ENCODE measurements around the gene LGR5. TPM values are rescaled to one million over a fixed set of nuclear protein-coding genes. Genes with fewer than 3 reads are reported as not detected.
"Not testable (repeated sequence)": the region's sequence is repeated elsewhere in the genome, so short reads cannot be mapped to it uniquely, and the experiment has no call there.

Gene LGR5
- total RNA-seq, 1 donor: not detected

DNA sequence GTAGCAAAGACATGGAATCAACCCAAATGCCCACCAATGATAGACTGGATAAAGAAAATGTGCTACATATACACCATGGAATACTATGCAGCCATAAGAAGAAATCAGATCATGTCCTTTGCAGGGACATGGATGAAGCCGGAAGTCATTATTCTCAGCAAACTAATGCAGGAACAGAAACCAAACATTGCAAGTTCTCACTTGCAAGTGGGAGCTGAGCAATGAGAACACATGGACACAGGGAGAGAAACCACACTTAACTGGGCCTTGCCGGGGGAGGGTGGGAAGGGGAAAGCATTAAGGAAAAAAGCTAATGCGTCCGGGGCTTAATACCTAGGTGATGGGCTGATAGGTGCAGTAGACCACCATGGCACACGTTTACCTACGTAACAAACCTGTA is 130.3 kb downstream of the LGR5 start:
- H3K9me3 ChIP-seq (ENCODE audit: low read depth, low read length); H3K4me1 ChIP-seq (ENCODE audit: insufficient read depth, low read length); H3K27me3 ChIP-seq (ENCODE audit: insufficient read depth, low read length); H3K4me3 ChIP-seq (ENCODE audit: low read length): not testable (repeated sequence)

GRCh38 chr12:71576496-71576895 is 136.9 kb downstream of the LGR5 start:
- H3K4me1 ChIP-seq (ENCODE audit: insufficient read depth, low read length): no peaks in the 10 kb centered on the region
- no peaks in the 10 kb centered on the region for H3K27me3 ChIP-seq (ENCODE audit: insufficient read depth, low read length)
- H3K4me3 ChIP-seq (ENCODE audit: low read length): no peak overlapping the region
- H3K9me3 ChIP-seq (ENCODE audit: low read depth, low read length): no peaks in the 10 kb centered on the region

DNA sequence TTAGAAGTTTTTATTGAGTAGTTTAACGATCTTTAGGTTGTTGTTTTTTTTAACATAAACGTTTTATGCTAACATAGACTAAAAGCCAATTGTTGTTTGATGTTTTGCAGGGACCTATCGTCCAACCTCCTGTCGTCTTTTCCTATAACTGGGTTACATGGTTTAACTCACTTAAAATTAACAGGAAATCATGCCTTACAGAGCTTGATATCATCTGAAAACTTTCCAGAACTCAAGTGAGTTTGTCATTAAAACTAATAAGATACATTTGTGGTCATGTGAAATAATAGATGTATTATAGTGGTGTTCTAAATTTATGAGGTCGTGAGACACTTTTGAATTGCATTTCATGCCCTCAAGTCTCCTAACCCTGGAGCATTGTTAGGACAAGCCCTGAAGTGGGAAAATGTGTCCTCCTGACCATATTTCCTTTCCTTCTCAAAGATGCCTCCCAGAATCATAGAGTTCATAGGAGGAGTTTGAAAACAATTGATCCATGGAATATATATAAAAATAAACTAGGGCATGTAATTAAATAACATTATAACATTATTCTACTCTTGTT is 139.2 kb downstream of the LGR5 start:
- Histone ChIP-seq H3K4me3 (ENCODE audit: low read length) (no peak overlapping the region), H3K9me3 (ENCODE audit: low read depth, low read length) (no peaks in the 10 kb centered on the region), H3K4me1 (ENCODE audit: insufficient read depth, low read length) (no peaks in the 10 kb centered on the region), H3K27me3 (ENCODE audit: insufficient read depth, low read length) (no peaks in the 10 kb centered on the region)

DNA sequence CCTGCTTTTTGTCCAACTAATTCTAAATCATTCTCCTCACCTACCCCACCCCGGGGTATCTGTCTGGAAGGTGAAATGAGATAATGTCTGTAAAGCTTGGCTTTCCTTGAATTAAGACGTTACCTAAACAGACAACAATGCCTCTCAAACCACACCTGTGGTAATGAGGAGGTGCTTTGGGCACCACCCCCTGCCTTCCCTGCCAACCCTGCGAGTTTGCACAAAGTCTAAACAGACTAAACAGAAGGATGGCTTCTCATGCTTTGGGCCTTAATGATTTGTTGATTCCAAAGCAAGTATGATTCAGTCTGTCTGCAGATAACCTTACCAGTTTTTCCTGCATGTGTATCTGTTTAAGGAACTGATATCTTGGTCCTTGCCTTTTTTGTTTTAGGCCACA is 141.6 kb downstream of the LGR5 start:
- Histone ChIP-seq H3K9me3 (ENCODE audit: low read depth, low read length) (no peaks in the 10 kb centered on the region), H3K27me3 (ENCODE audit: insufficient read depth, low read length) (no peaks in the 10 kb centered on the region), H3K4me3 (ENCODE audit: low read length) (no peak overlapping the region), H3K4me1 (ENCODE audit: insufficient read depth, low read length) (no peaks in the 10 kb centered on the region)

DNA sequence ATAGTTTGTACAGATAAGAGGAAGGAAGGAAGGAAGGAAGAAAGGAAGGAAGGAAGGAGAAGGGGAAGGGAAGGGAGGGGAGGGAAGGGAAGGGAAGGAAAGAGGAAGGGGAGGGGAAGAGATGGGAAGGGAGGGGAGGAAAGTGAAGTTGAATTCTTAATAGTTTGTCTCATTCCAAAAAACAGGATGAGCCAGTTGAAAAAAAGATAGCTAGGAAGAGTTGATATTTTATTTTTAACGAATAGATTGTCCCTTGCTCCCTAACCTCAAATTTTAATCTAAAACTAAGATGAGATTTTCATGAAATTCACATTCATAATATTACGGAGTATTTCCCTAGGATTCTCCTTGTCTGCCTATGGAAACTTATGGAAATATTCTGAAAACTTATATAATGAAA is 143.3 kb downstream of the LGR5 start:
- Histone ChIP-seq H3K4me3 (ENCODE audit: low read length) (no peak overlapping the region), H3K9me3 (ENCODE audit: low read depth, low read length) (no peaks in the 10 kb centered on the region), H3K27me3 (ENCODE audit: insufficient read depth, low read length) (no peaks in the 10 kb centered on the region), H3K4me1 (ENCODE audit: insufficient read depth, low read length) (no peaks in the 10 kb centered on the region)

DNA sequence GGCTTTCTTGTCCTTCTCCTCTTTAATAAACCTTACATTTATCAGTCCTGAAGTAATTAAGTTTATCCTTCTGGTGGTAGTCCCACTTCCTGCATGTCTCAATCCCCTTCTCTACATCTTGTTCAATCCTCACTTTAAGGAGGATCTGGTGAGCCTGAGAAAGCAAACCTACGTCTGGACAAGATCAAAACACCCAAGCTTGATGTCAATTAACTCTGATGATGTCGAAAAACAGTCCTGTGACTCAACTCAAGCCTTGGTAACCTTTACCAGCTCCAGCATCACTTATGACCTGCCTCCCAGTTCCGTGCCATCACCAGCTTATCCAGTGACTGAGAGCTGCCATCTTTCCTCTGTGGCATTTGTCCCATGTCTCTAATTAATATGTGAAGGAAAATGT is 144.8 kb downstream of the LGR5 start:
- no peaks in the 10 kb centered on the region for H3K4me1 ChIP-seq (ENCODE audit: insufficient read depth, low read length)
- no peaks in the 10 kb centered on the region for H3K9me3 ChIP-seq (ENCODE audit: low read depth, low read length)
- H3K4me3 ChIP-seq (ENCODE audit: low read length): no peak overlapping the region
- H3K27me3 ChIP-seq (ENCODE audit: insufficient read depth, low read length): no peaks in the 10 kb centered on the region

DNA sequence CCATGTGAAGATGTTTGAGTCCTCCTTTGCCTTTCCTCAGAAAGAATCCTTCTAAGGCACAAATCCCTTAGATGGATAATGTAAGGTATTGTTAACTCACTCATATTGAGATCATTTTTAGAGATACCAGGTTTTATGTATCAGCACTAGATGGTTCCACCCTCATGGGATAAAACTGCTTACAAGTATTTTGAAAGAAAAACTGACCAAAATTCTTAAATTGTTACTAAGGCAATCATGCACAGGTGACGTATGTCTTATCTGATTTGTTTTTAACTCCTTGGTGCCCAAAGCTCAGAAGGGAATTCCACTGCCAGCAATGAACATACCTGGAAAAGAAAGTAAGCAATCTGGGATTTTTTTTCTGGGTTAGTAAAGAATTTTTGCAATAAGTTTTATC is 145.6 kb downstream of the LGR5 start:
- Histone ChIP-seq H3K4me3 (ENCODE audit: low read length) (no peak overlapping the region), H3K4me1 (ENCODE audit: insufficient read depth, low read length) (no peaks in the 10 kb centered on the region), H3K9me3 (ENCODE audit: low read depth, low read length) (no peaks in the 10 kb centered on the region), H3K27me3 (ENCODE audit: insufficient read depth, low read length) (no peaks in the 10 kb centered on the region)

DNA sequence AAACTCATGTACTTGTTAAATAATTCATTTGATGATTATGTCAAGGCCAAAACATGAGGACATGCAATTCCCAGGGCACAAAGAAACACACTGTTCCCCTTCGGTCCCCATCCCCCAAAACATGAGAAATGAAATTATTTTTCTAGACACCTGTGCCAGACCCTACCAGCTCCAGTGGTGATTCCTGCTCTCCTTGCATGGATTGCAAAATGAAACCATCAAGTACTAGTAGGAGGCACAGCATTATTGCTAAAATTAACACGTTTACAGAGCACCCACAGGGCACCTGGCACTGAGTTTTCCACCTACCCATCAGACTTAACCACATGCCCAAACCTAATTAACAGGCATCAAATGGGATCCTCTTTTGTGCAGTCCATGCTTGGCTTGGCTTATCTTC is 147.4 kb downstream of the LGR5 start:
- Histone ChIP-seq H3K4me1 (ENCODE audit: insufficient read depth, low read length) (no peaks in the 10 kb centered on the region), H3K4me3 (ENCODE audit: low read length) (no peak overlapping the region), H3K27me3 (ENCODE audit: insufficient read depth, low read length) (no peaks in the 10 kb centered on the region), H3K9me3 (ENCODE audit: low read depth, low read length) (no peaks in the 10 kb centered on the region)

- Histone ChIP-seq H3K4me1 (ENCODE audit: insufficient read depth, low read length) (no peaks in the 10 kb centered on the region), H3K9me3 (ENCODE audit: low read depth, low read length) (no peaks in the 10 kb centered on the region), H3K4me3 (ENCODE audit: low read length) (no peak overlapping the region), H3K27me3 (ENCODE audit: insufficient read depth, low read length) (no peaks in the 10 kb centered on the region)
Observed at GRCh38 chr12:71589478-71589881, 149.9 kb downstream of the LGR5 start.

- Histone ChIP-seq H3K4me3 (ENCODE audit: low read length) (no peak overlapping the region), H3K9me3 (ENCODE audit: low read depth, low read length) (no peaks in the 10 kb centered on the region), H3K27me3 (ENCODE audit: insufficient read depth, low read length) (no peaks in the 10 kb centered on the region), H3K4me1 (ENCODE audit: insufficient read depth, low read length) (no peaks in the 10 kb centered on the region)
Observed at GRCh38 chr12:71591601-71592000, 152.0 kb downstream of the LGR5 start.

DNA sequence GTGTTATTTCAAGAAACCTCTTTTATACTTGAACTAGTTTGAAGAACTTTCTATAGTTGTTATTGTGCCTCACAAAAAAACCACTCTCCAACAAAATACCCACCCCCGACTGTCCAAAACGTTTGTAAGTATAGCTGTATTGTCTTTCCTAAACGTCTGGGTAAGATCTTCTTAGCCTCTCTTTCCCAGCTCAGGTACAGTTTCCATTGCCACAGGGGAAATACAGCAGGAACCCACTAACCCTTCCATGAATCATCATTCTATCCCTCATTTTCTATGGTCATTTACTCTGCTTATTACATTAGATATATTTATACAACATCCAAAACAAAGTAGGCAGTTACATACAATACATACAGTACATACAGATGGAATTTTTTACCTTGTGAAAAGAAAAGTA is 153.2 kb downstream of the LGR5 start:
- no peaks in the 10 kb centered on the region for H3K4me1 ChIP-seq (ENCODE audit: insufficient read depth, low read length)
- H3K27me3 ChIP-seq (ENCODE audit: insufficient read depth, low read length): no peaks in the 10 kb centered on the region
- no peak overlapping the region for H3K4me3 ChIP-seq (ENCODE audit: low read length)
- no peaks in the 10 kb centered on the region for H3K9me3 ChIP-seq (ENCODE audit: low read depth, low read length)

- Histone ChIP-seq H3K4me1 (ENCODE audit: insufficient read depth, low read length) (no peaks in the 10 kb centered on the region), H3K9me3 (ENCODE audit: low read depth, low read length) (peaks cover 6% of the 10 kb centered on the region), H3K4me3 (ENCODE audit: low read length) (no peak overlapping the region), H3K27me3 (ENCODE audit: insufficient read depth, low read length) (no peaks in the 10 kb centered on the region)
Observed at GRCh38 chr12:71594214-71594948, 154.8 kb downstream of the LGR5 start.

DNA sequence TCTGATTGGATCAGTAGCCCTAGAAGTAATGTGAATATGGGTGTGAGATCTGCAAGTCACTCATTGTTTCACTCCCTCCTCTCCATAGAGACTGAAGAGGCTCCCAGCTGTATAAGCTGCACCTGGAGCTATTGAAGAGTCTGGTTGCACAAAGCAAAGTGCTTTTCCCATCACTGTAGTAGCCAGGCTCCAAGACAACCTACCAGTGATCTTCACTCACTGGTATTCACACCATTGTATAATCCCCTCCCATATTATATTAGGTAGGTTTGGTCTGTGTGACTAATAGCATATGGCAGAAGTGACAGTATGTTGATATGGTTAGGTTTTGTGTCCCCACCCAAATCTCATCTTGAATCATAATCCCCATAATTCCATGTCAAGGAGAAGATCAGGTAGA is 159.6 kb downstream of the LGR5 start:
- no peak overlapping the region for H3K4me3 ChIP-seq (ENCODE audit: low read length)
- H3K27me3 ChIP-seq (ENCODE audit: insufficient read depth, low read length): no peaks in the 10 kb centered on the region
- peaks cover 13% of the 10 kb centered on the region for H3K9me3 ChIP-seq (ENCODE audit: low read depth, low read length)
- H3K4me1 ChIP-seq (ENCODE audit: insufficient read depth, low read length): no peaks in the 10 kb centered on the region

DNA sequence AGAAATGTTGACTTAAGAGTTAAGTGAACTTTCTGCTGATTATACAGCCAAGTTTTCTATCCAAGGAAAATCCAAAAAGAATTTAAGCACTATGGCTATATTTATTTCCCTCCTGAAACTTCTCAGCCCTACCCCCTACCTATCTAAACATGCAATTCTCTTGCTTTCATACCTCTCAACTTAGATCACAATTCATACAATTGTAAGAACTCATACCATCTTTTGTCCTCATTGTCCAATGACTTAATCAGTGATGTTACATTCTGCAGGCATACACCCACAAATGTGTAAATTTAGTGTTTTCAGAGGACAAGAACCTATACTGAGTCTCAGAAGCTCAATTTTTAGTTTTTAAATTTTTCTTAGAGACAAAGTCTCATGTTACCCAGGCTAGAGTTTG is 161.9 kb downstream of the LGR5 start:
- Histone ChIP-seq H3K4me1 (ENCODE audit: insufficient read depth, low read length) (no peaks in the 10 kb centered on the region), H3K27me3 (ENCODE audit: insufficient read depth, low read length) (no peaks in the 10 kb centered on the region), H3K4me3 (ENCODE audit: low read length) (no peak overlapping the region), H3K9me3 (ENCODE audit: low read depth, low read length) (peaks cover 13% of the 10 kb centered on the region)

DNA sequence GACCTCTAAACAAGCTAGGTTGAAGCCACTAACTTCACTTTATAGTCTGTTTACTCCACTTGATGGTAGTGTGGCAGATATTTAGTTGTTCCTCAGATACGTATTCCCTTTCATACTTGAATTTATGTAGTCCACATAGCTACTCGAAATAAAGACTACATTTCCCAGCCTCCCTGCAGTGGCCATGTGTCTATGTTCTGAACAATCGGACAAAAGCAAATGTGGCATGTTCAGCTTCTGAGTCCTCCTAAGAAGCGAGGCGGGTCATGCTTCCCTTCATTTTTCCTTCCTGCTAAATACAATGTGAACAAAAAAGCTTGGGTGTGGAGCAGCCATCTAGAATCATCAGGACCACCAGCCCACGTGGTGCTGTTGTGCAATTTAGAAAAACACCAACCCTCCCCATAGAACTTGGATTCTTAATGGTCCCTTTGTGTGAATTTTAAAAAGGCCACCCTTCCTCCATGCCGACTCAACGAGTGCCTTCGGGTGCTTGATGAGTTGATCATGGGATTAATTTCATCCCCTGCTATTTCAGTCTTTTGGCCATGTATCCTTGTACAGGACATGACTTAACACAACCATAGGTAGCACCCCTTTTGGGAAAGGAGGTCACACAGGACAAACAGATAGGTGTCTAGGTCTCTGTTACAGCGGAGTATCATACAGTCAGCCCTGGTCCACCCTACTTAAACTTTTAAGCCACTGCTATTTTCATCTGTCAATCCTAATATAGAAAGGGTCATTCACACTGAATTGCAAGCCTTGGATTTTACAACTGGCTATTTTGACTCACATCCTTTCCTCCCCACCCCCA is 163.4 kb downstream of the LGR5 start:
- no peak overlapping the region for H3K4me3 ChIP-seq (ENCODE audit: low read length)
- H3K4me1 ChIP-seq (ENCODE audit: insufficient read depth, low read length): no peaks in the 10 kb centered on the region
- peaks cover 13% of the 10 kb centered on the region for H3K9me3 ChIP-seq (ENCODE audit: low read depth, low read length)
- H3K27me3 ChIP-seq (ENCODE audit: insufficient read depth, low read length): no peaks in the 10 kb centered on the region

Data from mononuclear cell (primary cell).